LNCAP (cell line): ENCODE data around the gene DGCR6L.

Experiments
- TF ChIP-seq, protein P1 (sequence below): fragments of 450-650 bp; IDR thresholded peaks from 2 replicates; pipeline ENCODE4 v1.5.1; 2017; ENCODE audit warnings: mild to moderate bottlenecking

Gene DGCR6L

GRCh38 chr22:20292673-20293232 is 27.1 kb downstream of the DGCR6L start:
- TF ChIP-seq, protein P1, sequence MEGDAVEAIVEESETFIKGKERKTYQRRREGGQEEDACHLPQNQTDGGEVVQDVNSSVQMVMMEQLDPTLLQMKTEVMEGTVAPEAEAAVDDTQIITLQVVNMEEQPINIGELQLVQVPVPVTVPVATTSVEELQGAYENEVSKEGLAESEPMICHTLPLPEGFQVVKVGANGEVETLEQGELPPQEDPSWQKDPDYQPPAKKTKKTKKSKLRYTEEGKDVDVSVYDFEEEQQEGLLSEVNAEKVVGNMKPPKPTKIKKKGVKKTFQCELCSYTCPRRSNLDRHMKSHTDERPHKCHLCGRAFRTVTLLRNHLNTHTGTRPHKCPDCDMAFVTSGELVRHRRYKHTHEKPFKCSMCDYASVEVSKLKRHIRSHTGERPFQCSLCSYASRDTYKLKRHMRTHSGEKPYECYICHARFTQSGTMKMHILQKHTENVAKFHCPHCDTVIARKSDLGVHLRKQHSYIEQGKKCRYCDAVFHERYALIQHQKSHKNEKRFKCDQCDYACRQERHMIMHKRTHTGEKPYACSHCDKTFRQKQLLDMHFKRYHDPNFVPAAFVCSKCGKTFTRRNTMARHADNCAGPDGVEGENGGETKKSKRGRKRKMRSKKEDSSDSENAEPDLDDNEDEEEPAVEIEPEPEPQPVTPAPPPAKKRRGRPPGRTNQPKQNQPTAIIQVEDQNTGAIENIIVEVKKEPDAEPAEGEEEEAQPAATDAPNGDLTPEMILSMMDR: no peak

DNA sequence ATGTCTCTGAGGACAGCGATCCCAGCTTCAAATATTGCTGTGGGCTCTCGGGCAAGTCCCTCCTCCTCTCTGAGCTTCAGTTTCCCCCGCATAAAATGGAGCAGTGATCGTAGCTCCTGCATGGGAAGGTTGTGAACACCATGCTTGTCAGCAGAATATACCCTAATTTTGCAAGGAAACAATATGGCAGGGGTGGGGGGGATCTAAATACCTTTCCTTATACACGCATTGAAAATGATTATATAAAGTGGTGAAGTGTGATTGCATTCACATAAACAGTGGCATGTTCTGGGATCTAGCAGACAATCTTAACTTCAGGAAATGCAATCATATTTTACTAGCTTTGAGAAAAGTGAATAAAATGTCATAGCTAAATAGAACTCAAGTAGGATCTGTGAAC is 27.8 kb downstream of the DGCR6L start:
- TF ChIP-seq, protein P1: no peak

GRCh38 chr22:20291604-20292063 is 28.2 kb downstream of the DGCR6L start:
- TF ChIP-seq, protein P1: no peak

- TF ChIP-seq, protein P1: no peak
Observed at GRCh38 chr22:20291249-20291586, 28.6 kb downstream of the DGCR6L start.

DNA sequence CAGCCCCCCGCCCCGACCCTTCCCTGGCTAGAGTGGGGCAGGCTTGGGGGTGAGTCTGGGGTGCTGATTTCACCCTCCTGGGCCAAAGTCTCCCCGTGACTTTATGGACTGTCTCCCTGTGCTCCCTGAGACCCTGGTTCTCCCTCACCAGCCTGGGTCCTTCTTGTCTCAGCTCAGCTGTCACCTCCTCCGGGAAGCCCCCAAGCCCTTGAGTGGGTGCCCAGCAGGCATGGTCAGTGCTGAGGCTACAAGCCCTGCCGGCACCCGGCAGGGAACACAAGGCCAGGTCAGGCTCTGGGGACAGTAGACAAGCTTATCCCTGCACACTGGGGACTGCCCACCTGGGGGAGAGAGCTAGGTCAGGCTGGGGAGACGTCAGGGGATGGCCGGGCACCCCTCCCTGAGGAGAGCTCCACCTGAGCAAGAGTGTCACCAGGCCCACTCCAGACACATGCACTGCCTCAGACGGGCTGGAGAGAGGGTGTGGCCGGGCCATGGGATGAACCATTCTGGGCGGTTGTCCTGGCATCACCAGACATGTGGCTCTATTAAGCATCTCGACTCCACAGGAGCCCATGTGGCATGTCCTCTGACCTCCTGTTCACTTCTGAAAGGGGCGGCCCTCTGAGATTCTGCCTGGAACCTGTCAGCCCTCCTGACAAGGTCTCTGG is 29.1 kb downstream of the DGCR6L start:
- TF ChIP-seq, protein P1: no peak

GRCh38 chr22:20290045-20290392 is 29.8 kb downstream of the DGCR6L start:
- TF ChIP-seq, protein P1: no peak

DNA sequence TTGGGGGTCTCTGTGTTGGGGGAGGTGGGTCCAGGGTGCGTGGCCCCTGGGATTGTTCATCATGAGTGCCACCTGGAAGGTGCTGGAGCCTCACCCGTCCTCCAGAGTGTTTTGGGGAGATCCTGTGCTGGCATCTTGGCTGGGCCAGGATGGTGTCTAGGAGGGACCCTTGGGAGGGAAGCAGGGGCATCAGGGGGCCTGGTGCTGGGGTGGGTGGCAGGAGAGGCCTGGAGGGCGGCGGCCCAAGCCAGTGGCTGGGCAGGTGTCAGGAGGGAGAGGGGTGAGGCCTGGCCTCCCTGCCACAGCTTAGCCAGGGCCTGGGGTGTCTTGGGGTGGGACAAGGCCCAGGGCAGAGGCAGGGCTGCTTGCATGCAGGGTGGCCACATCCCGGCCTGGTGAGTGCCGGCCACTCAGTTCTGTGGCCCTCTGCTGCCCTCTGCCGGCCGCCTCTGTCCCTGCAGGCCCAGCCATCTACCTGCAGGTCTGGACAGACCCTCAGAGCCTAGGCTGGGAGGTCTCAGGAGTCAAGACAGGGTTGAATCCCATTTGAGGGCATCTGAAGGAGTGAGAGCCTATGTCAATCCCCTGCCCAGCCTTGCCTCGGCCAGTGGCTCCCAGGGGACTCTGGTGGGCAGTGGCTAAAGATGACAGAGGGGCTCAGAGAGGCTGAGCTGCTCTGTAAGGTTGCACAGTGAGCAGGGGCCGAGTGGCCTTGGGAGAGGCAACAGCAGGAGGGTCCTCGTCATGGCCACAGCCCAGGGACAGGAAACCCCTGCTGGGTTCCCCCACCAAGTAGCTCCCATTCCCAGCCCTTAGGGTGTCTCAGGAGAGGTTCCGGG is 34.2 kb downstream of the DGCR6L start:
- TF ChIP-seq, protein P1: peak; percentile 54
